ENCODE measurements around the gene TRAIP.

Gene TRAIP

DNA sequence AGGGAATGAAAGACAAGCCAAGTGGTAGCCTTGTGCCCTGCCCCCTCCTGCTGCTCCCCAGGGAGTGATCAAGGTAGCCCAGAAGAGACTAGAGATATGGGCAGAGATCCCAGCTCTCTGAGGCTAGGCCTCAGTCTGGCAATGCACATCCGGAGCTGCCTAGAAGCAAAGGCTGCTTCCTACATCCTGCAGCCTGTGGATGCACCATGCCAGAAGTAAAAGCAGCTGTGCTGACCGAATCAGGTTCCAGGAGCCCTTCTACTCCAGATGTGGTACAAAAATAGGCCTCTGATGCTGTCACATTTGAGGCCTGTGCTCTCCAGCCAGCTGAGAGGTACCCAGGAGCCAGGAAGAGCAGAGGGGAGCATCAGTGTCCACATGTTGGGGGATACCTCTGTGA is 16.0 kb downstream of the TRAIP start:
- CTCF ChIA-PET: interaction anchor here (0.8 to 4.6 kb wide), 9 partner anchors 13 to 138 kb away, joined by 3 to 36 read pairs (median 4); partner anchors contain the start of gene INKA1
- Histone ChIP-seq H3K4me3 (ENCODE audit: low read depth, low read length) (no peak overlapping the region), H3K36me3 (ENCODE audit: control insufficient read depth in 2 of 2, insufficient read depth in 1 of 2, low read length in 2 of 2) (peaks cover 0 to 87% of the 10 kb centered on the region in 2 experiments; a peak in 2 of 3 replicates), H3K27ac (ENCODE audit: extremely low read depth, low read depth, low read length) (no peak overlapping the region), H3K4me1 (ENCODE audit: control insufficient read depth, insufficient read depth, low read length) (no peaks in the 10 kb centered on the region), H3K9me3 (ENCODE audit: control insufficient read depth, insufficient read depth, low read depth, low read length) (no peaks in the 10 kb centered on the region)
- no peak for TF ChIP-seq FEZF1 (tag by site-specific recombination; IDR thresholded peaks at IDR 0.05)
- no peak for TF ChIP-seq ZNF10 (tag by site-specific recombination; IDR thresholded peaks at IDR 0.05)
- TF ChIP-seq ZNF513 (tag by site-specific recombination; IDR thresholded peaks at IDR 0.05): no peak
- TF ChIP-seq KLF16 (tag by site-specific recombination; IDR thresholded peaks at IDR 0.05): no peak
- TF ChIP-seq ZNF530 (tag by site-specific recombination; IDR thresholded peaks at IDR 0.05; ENCODE audit: low read depth): no peak
- TF ChIP-seq ZNF248 (tag by site-specific recombination; IDR thresholded peaks at IDR 0.05): no peak
- TF ChIP-seq ZNF658 (tag by site-specific recombination; IDR thresholded peaks at IDR 0.05): no peak
- TF ChIP-seq ZNF311 (tag by site-specific recombination; IDR thresholded peaks at IDR 0.05; ENCODE audit: borderline replicate concordance): no peak
- no peak for TF ChIP-seq ZSCAN5A (tag by site-specific recombination; IDR thresholded peaks at IDR 0.05)
- TF ChIP-seq, protein P1, sequence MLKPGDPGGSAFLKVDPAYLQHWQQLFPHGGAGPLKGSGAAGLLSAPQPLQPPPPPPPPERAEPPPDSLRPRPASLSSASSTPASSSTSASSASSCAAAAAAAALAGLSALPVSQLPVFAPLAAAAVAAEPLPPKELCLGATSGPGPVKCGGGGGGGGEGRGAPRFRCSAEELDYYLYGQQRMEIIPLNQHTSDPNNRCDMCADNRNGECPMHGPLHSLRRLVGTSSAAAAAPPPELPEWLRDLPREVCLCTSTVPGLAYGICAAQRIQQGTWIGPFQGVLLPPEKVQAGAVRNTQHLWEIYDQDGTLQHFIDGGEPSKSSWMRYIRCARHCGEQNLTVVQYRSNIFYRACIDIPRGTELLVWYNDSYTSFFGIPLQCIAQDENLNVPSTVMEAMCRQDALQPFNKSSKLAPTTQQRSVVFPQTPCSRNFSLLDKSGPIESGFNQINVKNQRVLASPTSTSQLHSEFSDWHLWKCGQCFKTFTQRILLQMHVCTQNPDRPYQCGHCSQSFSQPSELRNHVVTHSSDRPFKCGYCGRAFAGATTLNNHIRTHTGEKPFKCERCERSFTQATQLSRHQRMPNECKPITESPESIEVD (tag by site-specific recombination; IDR thresholded peaks at IDR 0.05): no peak
- TF ChIP-seq SCRT2 (tag by site-specific recombination; IDR thresholded peaks at IDR 0.05): no peak
- TF ChIP-seq ZNF830 (tag by site-specific recombination; IDR thresholded peaks at IDR 0.05; ENCODE audit: low read depth): no peak
- no peak for TF ChIP-seq ZNF239 (tag by site-specific recombination; IDR thresholded peaks at IDR 0.05)
- no peak for TF ChIP-seq GLIS2 (tag by site-specific recombination; IDR thresholded peaks at IDR 0.05)
- TF ChIP-seq AEBP2 (tag by site-specific recombination; IDR thresholded peaks at IDR 0.05; ENCODE audit: borderline replicate concordance): no peak
- no peak for TF ChIP-seq ZFP3 (tag by site-specific recombination; IDR thresholded peaks at IDR 0.05; ENCODE audit: low read depth)
- TF ChIP-seq HOXD13 (CRISPR knock-in tag; IDR thresholded peaks at IDR 0.05; ENCODE audit: borderline replicate concordance): no peak
- TF ChIP-seq, protein P2, sequence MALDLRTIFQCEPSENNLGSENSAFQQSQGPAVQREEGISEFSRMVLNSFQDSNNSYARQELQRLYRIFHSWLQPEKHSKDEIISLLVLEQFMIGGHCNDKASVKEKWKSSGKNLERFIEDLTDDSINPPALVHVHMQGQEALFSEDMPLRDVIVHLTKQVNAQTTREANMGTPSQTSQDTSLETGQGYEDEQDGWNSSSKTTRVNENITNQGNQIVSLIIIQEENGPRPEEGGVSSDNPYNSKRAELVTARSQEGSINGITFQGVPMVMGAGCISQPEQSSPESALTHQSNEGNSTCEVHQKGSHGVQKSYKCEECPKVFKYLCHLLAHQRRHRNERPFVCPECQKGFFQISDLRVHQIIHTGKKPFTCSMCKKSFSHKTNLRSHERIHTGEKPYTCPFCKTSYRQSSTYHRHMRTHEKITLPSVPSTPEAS (tag by site-specific recombination; IDR thresholded peaks at IDR 0.05): no peak
- POLR2A ChIA-PET: no interaction called here
